HG02840 (cell line): ENCODE results near the gene NR1D2.
"Not testable (repeated sequence)": the region's sequence is repeated elsewhere in the genome, so short reads cannot be mapped to it uniquely, and the experiment has no call there.

Source experiments
- ATAC-seq: cut with Tn5 transposase; IDR thresholded peaks from one replicate; pipeline ENCODE4 v1.9.1; 2021; ENCODE audit warnings: mild to moderate bottlenecking, moderate library complexity, moderate number of reproducible peaks; ENCODE audit not compliant: unreplicated experiment, low FRiP score

NR1D2 gene

GRCh38 chr3:23944861-23945662 lies at the start of gene NR1D2:
NR1D2 (plus strand) TSS chr3:23945286; CDS start chr3:23945579, 293 bp downstream.
- ATAC-seq = peak; percentile 65

- ATAC-seq = no peak
Measured at GRCh38 chr3:23900744-23901143, 44.3 kb upstream of the NR1D2 start.

DNA sequence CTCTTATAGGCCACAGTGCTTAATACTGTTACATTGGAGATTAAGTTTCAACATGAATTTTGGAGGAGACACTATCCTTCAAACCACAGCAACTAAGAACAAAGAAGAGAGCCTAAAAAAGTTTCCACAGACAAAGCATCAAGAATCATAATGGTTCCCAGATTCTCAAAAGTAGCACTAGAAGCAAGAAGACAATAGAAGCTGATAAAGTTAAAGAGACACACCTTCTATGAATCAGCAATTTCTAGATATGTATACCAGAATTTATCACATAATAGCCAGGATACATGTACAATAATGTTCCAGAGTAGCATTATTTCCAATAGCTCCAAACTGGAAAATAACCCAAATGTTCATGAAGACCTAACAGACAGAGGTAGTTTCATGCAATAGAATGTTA lies 40.5 kb upstream of the NR1D2 start:
- ATAC-seq = no peak

- no peak for ATAC-seq
Measured at GRCh38 chr3:23909341-23909740, 35.7 kb upstream of the NR1D2 start.

GRCh38 chr3:23911397-23911796 lies 33.7 kb upstream of the NR1D2 start:
- ATAC-seq = no peak

GRCh38 chr3:23912335-23912734 lies 32.8 kb upstream of the NR1D2 start:
- ATAC-seq = not testable (repeated sequence)

DNA sequence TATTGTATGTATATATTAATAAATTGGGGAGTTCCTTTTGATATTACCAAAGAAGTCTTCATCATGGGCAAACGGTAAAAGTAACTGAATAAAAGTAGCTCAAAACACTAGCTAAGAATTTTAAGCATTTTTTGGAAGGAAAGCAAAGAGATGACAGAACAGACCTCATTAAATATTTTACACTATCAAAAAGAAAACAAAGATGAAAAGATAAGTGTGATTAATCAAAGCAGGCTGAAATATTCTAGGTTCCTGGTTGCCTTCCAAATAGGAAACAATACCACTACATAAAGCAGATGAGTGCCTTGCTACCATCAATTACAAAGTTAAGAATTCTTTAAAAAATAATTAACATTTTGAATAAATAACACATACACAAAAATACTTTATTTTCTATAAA lies 31.9 kb upstream of the NR1D2 start:
- no peak for ATAC-seq

DNA sequence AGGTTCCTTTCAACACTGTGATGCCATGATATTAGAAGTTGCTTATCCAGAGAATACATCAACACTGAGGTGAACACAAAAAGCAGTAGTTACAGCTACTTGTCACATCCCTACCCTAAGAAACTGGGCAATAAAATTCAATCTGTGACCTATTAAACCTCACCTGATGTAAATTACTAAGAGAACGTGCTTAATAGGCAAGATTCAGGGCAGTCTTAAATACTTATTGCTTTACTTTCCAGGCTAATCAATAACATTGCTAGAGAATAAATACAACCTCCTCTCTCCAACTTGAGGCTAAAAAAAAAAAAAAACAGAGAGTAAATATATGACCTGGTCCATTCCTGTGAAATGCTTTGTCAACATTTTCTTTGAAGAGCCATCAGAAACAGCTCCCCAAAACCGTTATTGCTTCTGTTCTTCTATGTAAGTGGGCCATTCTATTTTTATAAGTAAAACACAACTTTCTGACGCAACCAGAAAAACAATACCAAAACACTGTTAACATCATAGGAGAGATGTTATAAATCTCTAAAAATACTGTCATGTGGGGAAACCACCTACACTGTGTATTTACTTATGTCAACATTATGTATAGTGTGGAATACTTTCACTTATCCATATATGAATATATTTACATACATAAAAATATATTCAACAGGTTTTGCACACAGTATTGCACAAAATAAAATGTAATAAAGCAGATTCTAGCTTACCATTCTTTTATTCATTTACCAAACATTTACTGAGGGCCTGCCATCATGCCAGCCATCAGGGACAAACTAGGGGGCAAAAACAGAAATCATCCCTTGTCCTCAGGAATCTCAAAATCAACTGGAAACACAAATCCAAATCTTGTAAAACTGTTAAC lies 31.0 kb upstream of the NR1D2 start:
- ATAC-seq = no peak

DNA sequence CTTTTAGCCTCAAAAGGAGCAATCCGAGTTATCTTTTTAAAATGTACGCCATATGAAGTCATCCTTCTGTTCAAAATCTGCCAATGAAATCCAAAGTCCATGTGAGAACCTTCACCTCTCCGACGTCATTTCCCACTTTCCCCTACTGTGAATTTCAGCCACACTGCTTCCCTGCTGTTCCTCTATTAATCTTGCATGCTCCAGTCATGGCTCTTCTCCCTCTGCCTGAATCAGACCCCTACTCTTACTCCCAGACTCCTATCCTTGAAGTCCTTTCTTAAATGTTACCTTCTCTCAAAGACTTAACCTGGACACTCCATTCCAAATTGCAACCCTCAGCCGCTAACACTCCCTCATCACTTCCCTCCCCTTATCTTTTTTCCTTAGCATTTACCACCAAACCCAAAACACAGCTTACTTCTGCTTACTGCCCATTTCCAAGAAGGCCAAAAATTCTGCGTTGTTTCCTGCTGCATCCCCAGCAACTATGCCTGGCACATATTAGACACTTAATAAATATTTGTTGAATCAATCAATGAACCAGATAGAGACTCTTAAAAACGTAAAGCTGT lies 29.5 kb upstream of the NR1D2 start:
- no peak for ATAC-seq

GRCh38 chr3:23916152-23916885 lies 28.8 kb upstream of the NR1D2 start:
- peak; percentile 49 for ATAC-seq

DNA sequence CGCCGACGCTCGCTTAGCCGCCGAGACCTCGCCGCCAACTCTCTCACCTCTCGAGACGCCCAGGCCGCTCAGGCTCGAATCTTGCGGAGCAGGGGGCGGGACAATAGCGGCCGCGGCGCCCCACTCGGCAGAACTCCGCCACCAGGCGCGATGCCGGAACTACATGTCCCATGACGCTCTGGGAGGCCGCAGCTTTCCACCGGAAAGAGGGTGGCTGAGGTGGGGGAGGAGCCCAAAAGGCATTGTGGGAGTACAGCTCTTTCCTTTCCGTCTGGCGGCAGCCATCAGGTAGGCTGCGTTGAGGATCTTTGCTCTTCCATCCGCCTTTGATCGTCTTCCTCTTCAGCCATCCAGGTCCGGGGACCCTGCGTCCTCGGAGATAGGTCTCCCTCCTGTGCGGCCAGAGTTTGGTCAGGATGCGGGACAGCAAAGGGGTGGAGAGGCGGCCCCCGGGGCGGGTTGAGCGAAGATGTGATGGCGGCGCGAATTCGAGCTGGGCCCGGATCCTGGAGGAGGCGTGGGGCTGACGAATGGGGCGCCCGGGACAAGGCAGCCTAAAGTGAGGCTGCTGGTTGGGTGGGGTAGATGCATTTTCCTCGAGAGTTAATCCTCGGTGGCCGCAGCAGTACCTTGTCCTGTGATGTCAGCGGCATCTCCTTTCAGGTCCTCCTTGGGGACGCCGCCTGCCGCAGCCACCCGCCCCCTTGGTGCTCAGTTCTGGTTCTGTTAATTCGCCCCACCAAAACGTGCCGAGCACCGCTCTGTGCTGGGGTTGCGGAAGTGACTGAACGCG lies 28.0 kb upstream of the NR1D2 start, which contains the start of the genes NKIRAS1 and RPL15:
Gene NKIRAS1 (minus strand): TSS at position 105 of the 793 bp plus-strand sequence. CDS start 6,086 bp downstream, outside the sequence.
Gene RPL15 (plus strand): TSS at position 247 of the 793 bp plus-strand sequence. CDS start 728 bp downstream, outside the sequence.
- ATAC-seq = peak; percentile 98

GRCh38 chr3:23917679-23918303 lies 27.3 kb upstream of the NR1D2 start:
- not testable (repeated sequence) for ATAC-seq

DNA sequence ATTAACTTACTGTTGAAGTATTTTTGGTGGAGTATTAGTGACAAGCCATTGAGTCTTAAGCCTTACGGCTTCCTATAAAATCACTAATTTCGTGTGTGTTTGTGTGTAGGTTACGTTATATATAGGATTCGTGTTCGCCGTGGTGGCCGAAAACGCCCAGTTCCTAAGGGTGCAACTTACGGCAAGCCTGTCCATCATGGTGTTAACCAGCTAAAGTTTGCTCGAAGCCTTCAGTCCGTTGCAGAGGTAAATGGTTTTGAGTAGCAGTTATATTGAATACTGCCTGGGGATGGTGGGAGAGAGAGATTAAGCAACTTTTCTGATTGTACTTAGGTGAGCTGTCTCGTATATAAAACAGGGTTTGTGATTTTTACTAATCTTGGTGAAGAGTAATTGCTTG lies 26.8 kb upstream of the NR1D2 start:
- ATAC-seq = not testable (repeated sequence)

DNA sequence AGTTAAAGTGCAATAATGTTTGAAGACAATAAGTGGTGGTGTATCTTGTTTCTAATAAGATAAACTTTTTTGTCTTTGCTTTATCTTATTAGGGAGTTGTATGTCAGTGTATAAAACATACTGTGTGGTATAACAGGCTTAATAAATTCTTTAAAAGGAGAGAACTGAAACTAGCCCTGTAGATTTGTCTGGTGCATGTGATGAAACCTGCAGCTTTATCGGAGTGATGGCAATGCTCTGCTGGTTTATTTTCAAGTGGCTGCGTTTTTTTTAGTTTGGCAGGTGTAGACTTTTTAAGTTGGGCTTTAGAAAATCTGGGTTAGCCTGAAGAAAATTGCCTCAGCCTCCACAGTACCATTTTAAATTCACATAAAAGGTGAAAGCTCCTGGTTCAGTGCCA lies 25.5 kb upstream of the NR1D2 start:
- ATAC-seq = no peak

- ATAC-seq = no peak
Measured at GRCh38 chr3:23920151-23920655, 24.9 kb upstream of the NR1D2 start.

- no peak for ATAC-seq
Measured at GRCh38 chr3:23921052-23921511, 24.0 kb upstream of the NR1D2 start.

DNA sequence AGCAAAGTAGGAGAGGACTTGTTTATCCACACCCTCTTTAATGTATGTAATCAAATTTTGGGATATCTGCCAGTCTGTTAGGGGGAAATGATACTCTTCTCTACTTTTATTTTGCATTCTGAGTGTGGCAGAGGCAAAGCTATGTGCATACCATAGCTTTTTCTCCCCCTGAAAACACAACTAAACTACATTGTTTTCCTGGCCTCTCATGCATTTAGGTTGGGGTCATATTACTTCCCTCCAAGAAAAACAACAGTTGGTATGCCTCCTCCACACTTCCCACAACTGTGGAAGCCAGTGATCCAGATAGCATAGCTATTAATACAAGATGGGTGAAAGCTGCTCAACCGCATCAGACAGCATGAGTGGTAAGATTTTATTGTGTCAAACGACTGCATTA lies 21.3 kb upstream of the NR1D2 start:
- no peak for ATAC-seq

DNA sequence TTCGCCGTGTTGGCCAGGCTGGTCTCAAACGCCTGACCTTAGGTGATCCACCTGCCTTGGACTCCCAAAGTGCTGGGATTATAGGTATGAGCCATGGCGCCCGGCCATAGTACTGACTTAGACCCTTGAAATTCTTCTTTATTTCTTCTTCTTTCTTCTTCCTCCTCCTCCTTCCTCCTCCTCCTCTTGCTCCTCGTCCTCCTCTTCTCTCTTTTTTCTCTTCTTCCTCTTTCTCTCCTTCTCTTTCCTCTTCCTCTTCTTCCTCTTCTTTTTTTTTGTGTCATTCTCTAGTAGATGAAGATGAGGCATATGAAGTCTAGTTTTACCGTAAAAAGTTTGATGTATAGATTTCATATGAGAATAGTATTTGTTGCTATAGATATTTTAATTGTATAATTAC lies 18.8 kb upstream of the NR1D2 start:
- ATAC-seq = no peak

GRCh38 chr3:23926736-23927135 lies 18.4 kb upstream of the NR1D2 start:
- no peak for ATAC-seq
